H9 (cell line): Measurements from ENCODE around the gene ANKRD40. TPM values are rescaled to one million over a fixed set of nuclear protein-coding genes. Genes with fewer than 3 reads are reported as not detected.
"Not testable (repeated sequence)": the region's sequence is repeated elsewhere in the genome, so short reads cannot be mapped to it uniquely, and the experiment has no call there.

Experiments used
- DNase-seq: peaks from one replicate; pipeline ENCODE4 v3.0.0-alpha.2; 2017
- H2AFZ ChIP-seq: one replicate; pipeline ENCODE4 v1.6.1; 2013; ENCODE audit warnings: mild to moderate bottlenecking, low read length, control low read depth, moderate library complexity
- H2AK5ac ChIP-seq: 2 replicates; pipeline ENCODE4 v1.6.1; 2013; ENCODE audit warnings: low read length, control low read depth, mixed read lengths; ENCODE audit not compliant: insufficient read length
- H2BK120ac ChIP-seq: one replicate; pipeline ENCODE4 v1.6.1; 2013; ENCODE audit warnings: low read depth, mild to moderate bottlenecking, low read length, control low read depth, inconsistent platforms; ENCODE audit not compliant: poor library complexity, severe bottlenecking
- H2BK12ac ChIP-seq: 2 replicates; pipeline ENCODE4 v1.6.1; 2013; ENCODE audit warnings: low read length, control low read depth, mixed read lengths, low read depth; ENCODE audit not compliant: insufficient read length
- H2BK15ac ChIP-seq: 2 replicates; pipeline ENCODE4 v1.6.1; 2013; ENCODE audit warnings: low read depth, low read length, control low read depth
- H2BK20ac ChIP-seq: one replicate; pipeline ENCODE4 v1.6.1; 2013; ENCODE audit warnings: low read depth, mild to moderate bottlenecking, low read length, control low read depth, inconsistent platforms; ENCODE audit not compliant: poor library complexity, severe bottlenecking
- H2BK5ac ChIP-seq: 2 replicates; pipeline ENCODE4 v1.6.1; 2013; ENCODE audit warnings: low read length, control low read depth, mixed read lengths; ENCODE audit not compliant: insufficient read length
- H3K14ac ChIP-seq: 2 replicates; pipeline ENCODE4 v1.6.1; 2013; ENCODE audit warnings: low read length, control low read depth; ENCODE audit not compliant: insufficient read depth
- H3K18ac ChIP-seq: 2 replicates; pipeline ENCODE4 v1.6.1; 2013; ENCODE audit warnings: low read depth, mild to moderate bottlenecking, mixed read lengths, low read length, control low read depth; ENCODE audit not compliant: insufficient read length
- H3K23ac ChIP-seq: 2 replicates; pipeline ENCODE4 v1.6.1; 2013; ENCODE audit warnings: low read length, control low read depth, mixed read lengths, low read depth; ENCODE audit not compliant: insufficient read length
- H3K23me2 ChIP-seq: 2 replicates; pipeline ENCODE4 v1.6.1; 2013; ENCODE audit warnings: low read depth, mild to moderate bottlenecking, mixed read lengths, low read length, control low read depth; ENCODE audit not compliant: insufficient read length, poor library complexity, severe bottlenecking
- H3K27ac ChIP-seq: 2 replicates; pipeline ENCODE4 v1.5.1; 2013; ENCODE audit warnings: low read length, control low read depth, mixed read lengths, low read depth; ENCODE audit not compliant: insufficient read length
- H3K27me3 ChIP-seq: 2 replicates; pipeline ENCODE4 v1.6.1; 2013; ENCODE audit warnings: low read length, control low read depth, inconsistent platforms; ENCODE audit not compliant: insufficient read depth
- H3K4ac ChIP-seq: 2 replicates; pipeline ENCODE4 v1.6.1; 2013; ENCODE audit warnings: low read depth, mild to moderate bottlenecking, control low read depth, inconsistent platforms, low read length, moderate library complexity
- H3K4me1 ChIP-seq: 2 replicates; pipeline ENCODE4 v1.6.1; 2013; ENCODE audit warnings: low read length, control low read depth, inconsistent platforms; ENCODE audit not compliant: insufficient read depth
- H3K4me2 ChIP-seq: 2 replicates; pipeline ENCODE4 v1.6.1; 2013; ENCODE audit warnings: low read length, control low read depth, mixed read lengths; ENCODE audit not compliant: insufficient read length, insufficient read depth
- H3K56ac ChIP-seq: 2 replicates; pipeline ENCODE4 v1.6.1; 2013; ENCODE audit warnings: low read depth, mild to moderate bottlenecking, mixed read lengths, low read length, control low read depth; ENCODE audit not compliant: insufficient read length
- H3K79me1 ChIP-seq: 2 replicates; pipeline ENCODE4 v1.6.1; 2013; ENCODE audit warnings: low read depth, mild to moderate bottlenecking, moderate library complexity, low read length, control low read depth, inconsistent platforms; ENCODE audit not compliant: insufficient read depth, poor library complexity, severe bottlenecking
- H3K79me2 ChIP-seq: 2 replicates; pipeline ENCODE4 v1.6.1; 2013; ENCODE audit warnings: low read length, control low read depth, inconsistent platforms; ENCODE audit not compliant: insufficient read depth
- H3K9ac ChIP-seq: 2 replicates; pipeline ENCODE4 v1.6.1; 2013; ENCODE audit warnings: low read length, control low read depth, mixed read lengths; ENCODE audit not compliant: insufficient read length; ENCODE audit errors: extremely low read depth
- H3K9me3 ChIP-seq: one replicate; pipeline ENCODE4 v1.6.1; 2013; ENCODE audit warnings: low read depth, low read length, inconsistent platforms; ENCODE audit not compliant: control insufficient read depth
- H3T11ph ChIP-seq: one replicate; pipeline ENCODE4 v1.6.1; 2013; ENCODE audit warnings: mild to moderate bottlenecking, low read length, control low read depth, inconsistent platforms
- H4K20me1 ChIP-seq: one replicate; pipeline ENCODE4 v1.6.1; 2013; ENCODE audit not compliant: control insufficient read depth, insufficient read length, insufficient read depth
- H4K5ac ChIP-seq: 2 replicates; pipeline ENCODE4 v1.6.1; 2013; ENCODE audit warnings: low read depth, mild to moderate bottlenecking, mixed read lengths, low read length, control low read depth; ENCODE audit not compliant: insufficient read length
- H4K8ac ChIP-seq: replicated peaks from 2 replicates; pipeline ENCODE4 v1.6.1; 2013; ENCODE audit warnings: low read length, control low read depth, mixed read lengths, low read depth; ENCODE audit not compliant: insufficient read length
- H4K91ac ChIP-seq: 2 replicates; pipeline ENCODE4 v1.6.1; 2013; ENCODE audit warnings: low read depth, mild to moderate bottlenecking, moderate library complexity, mixed read lengths, low read length, control low read depth; ENCODE audit not compliant: insufficient read length
- H3K27ac Mint-ChIP-seq, 3 experiments: 2 replicates in 2 of 3; 3 replicates in 1 of 3; pipeline ENCODE4 v1.8.0; 2020 to 2021; ENCODE audit warnings: mixed read lengths in 3 of 3, mild to moderate bottlenecking in 1 of 3, moderate library complexity in 1 of 3
- H3K27me3 Mint-ChIP-seq: 2 replicates; pipeline ENCODE4 v1.8.0; 2021; ENCODE audit warnings: low read depth, mild to moderate bottlenecking, moderate library complexity, mixed read lengths
- H3K36me3 Mint-ChIP-seq, 3 experiments: 2 replicates in 2 of 3; 3 replicates in 1 of 3; pipeline ENCODE4 v1.8.0; 2020 to 2021; ENCODE audit warnings: low read depth in 3 of 3, mixed read lengths in 3 of 3; ENCODE audit not compliant: insufficient read depth in 1 of 3
- H3K4me1 Mint-ChIP-seq, 2 experiments: 2 replicates each; pipeline ENCODE4 v1.8.0; 2020; ENCODE audit warnings: mixed read lengths in 2 of 2
- H3K4me3 Mint-ChIP-seq, 2 experiments: 2 replicates in 1 of 2; 3 replicates in 1 of 2; pipeline ENCODE4 v1.8.0; 2020 to 2021; ENCODE audit warnings: mild to moderate bottlenecking in 2 of 2, mixed read lengths in 2 of 2, moderate library complexity in 1 of 2
- H3K9me3 Mint-ChIP-seq, 2 experiments: 2 replicates in 1 of 2; 3 replicates in 1 of 2; pipeline ENCODE4 v1.8.0; 2020; ENCODE audit warnings: mild to moderate bottlenecking in 2 of 2, mixed read lengths in 2 of 2, moderate library complexity in 1 of 2
- CTCF ChIP-seq: fragments of 200-600 bp; sonication (generic); conservative IDR thresholded peaks from 3 replicates; pipeline ENCODE4 v1.8.0; 2021; ENCODE audit warnings: antibody characterized with exemption, mild to moderate bottlenecking
- WGBS: extraction: QIAGEN DNeasy Blood & Tissue Kit; methylation state at CpG from one replicate; pipeline ENCODE4 v1.1.7; 2013; ENCODE audit warnings: missing lambda C conversion rate, low lambda C conversion rate, mixed read lengths; ENCODE audit not compliant: insufficient read length; ENCODE audit errors: extremely low coverage; 5-methylcytosine and 5-hydroxymethylcytosine counted together
- total RNA-seq: library from RNA; stranded (reverse); gene quantifications from 2 replicates; pipeline ENCODE4 v1.2.1, GENCODE V29; 2021

The ANKRD40 gene
- total RNA-seq, 1 experiment from 2014 or later: 54.3 TPM

GRCh38 chr17:50725769-50726655 lies 18.3 kb upstream of the ANKRD40 start:
- Histone ChIP-seq H2BK20ac (no peak overlapping the region), H3T11ph (no peak overlapping the region), H3K79me2 (peaks cover 87% of the 10 kb centered on the region), H2BK5ac (no peak overlapping the region), H3K4me1 (peaks cover 4% of the 10 kb centered on the region; the same call in 1 of the 2 replicates), H3K56ac (no peak overlapping the region), H3K9ac (no peak overlapping the region), H3K23ac (no peak overlapping the region), H3K27me3 (no peaks in the 10 kb centered on the region), H3K79me1 (peaks cover 9% of the 10 kb centered on the region), H3K9me3 (no peaks in the 10 kb centered on the region), H4K8ac (no peak overlapping the region), H4K20me1 (no peaks in the 10 kb centered on the region), H2AK5ac (no peak overlapping the region), H2AFZ (no peak overlapping the region), H4K5ac (no peak overlapping the region), H2BK12ac (no peak overlapping the region), H3K14ac (no peak overlapping the region), H2BK15ac (no peak overlapping the region), H4K91ac (no peak overlapping the region), H3K18ac (no peak overlapping the region), H3K4ac (no peak overlapping the region), H3K4me2 (no peak overlapping the region), H2BK120ac (no peak overlapping the region), H3K23me2 (peaks cover 5% of the 10 kb centered on the region), H3K27ac (no peak overlapping the region)
- Mint-ChIP-seq H3K27me3 (no peaks in the 10 kb centered on the region), H3K27ac (0 out of 7 replicates have a peak overlapping the region, but pooled peaks of 1 of the 3 experiments have one; percentile 3), H3K4me3 (no peak overlapping the region; a peak in 1 of 5 replicates), H3K36me3 (peaks cover 0 to 9% (median 7%) of the 10 kb centered on the region in 3 experiments; a peak in 6 of 7 replicates), H3K4me1 (peaks cover 32 to 35% of the 10 kb centered on the region in 2 experiments), H3K9me3 (no peaks in the 10 kb centered on the region)
- no peak for DNase-seq
- TF ChIP-seq CTCF: no peak
- WGBS: no CpG with 5 or more reads among the region's 12 CpGs

DNA sequence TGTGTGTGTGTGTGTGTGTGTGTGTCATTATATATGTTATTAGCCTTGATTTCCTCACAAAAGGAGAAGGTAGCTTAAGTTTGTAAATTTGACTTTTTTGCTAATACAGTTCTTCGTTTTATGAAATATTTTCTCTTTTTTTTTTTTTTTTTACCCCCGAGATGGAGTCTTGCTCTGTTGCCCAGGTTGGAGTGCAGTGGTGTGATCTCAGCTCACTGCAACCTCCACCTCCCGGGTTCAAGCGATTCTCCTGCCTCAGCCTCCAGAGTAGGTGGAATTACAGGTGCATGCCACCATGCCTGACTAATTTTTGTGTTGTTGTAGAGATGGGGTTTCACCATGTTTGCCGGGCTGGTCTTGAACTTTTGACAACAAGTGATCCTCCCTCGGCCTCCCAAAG lies 16.9 kb upstream of the ANKRD40 start:
- not testable (repeated sequence) for H3K4ac ChIP-seq

More for the DNA sequence above, 16.9 kb upstream of the ANKRD40 start:
- H2BK12ac ChIP-seq, H3T11ph ChIP-seq, H3K4me1 ChIP-seq, H3K23ac ChIP-seq, H2BK20ac ChIP-seq, H3K9me3 ChIP-seq, H2BK15ac ChIP-seq, DNase-seq, H4K91ac ChIP-seq, H3K4me2 ChIP-seq, H3K9me3 Mint-ChIP-seq, H4K5ac ChIP-seq, H2BK5ac ChIP-seq, H2AK5ac ChIP-seq, H3K56ac ChIP-seq, H3K27me3 Mint-ChIP-seq, H3K14ac ChIP-seq, H3K79me1 ChIP-seq, H3K18ac ChIP-seq, H3K4me3 Mint-ChIP-seq, H3K27ac ChIP-seq, H4K8ac ChIP-seq, H4K20me1 ChIP-seq, H2AFZ ChIP-seq, H2BK120ac ChIP-seq, H3K27me3 ChIP-seq, H3K9ac ChIP-seq: not testable (repeated sequence)
- Histone ChIP-seq H3K79me2 (peaks cover 89% of the 10 kb centered on the region), H3K23me2 (peaks cover 12% of the 10 kb centered on the region)
- WGBS: no CpG with 5 or more reads among the region's 6 CpGs
- Mint-ChIP-seq H3K36me3 (peaks cover 0 to 14% (median 10%) of the 10 kb centered on the region in 3 experiments; a peak in 6 of 7 replicates), H3K27ac (peak overlapping the region in 1 of 3 experiments; percentile 55; a peak in 1 of 7 replicates), H3K4me1 (peaks cover 34 to 38% of the 10 kb centered on the region in 2 experiments)
